Endothelial cell of umbilical vein (primary cell): Measurements from ENCODE around the gene CKAP5. TPM values are rescaled to one million over a fixed set of nuclear protein-coding genes. Genes with fewer than 3 reads are reported as not detected.

Experiments used
- BruUV-seq: library from RNA; stranded (reverse); fragments of 400-500 nt; replicated peaks from 2 replicates; lab custom pipeline; 2021; lab: Mats Ljungman, UMichigan
- CTCF ChIA-PET: fragments of 300-600, 350-600 bp; sonication (Branson Sonifier 250); formaldehyde crosslinking; loops from one replicate; lab custom pipeline; 2021; ENCODE audit warnings: antibody characterized with exemption, inconsistent platforms; lab: Charles Lee
- POLR2A ChIA-PET: fragments of 300-600, 350-600 bp; sonication (Branson Sonifier 250); formaldehyde crosslinking; loops from one replicate; lab custom pipeline; 2021; ENCODE audit warnings: antibody characterized with exemption, inconsistent platforms; lab: Charles Lee
- DNase-seq: peaks from one replicate; pipeline ENCODE4 v3.0.0-alpha.2; 2011; ENCODE audit warnings: low read depth, low spot score
- FAIRE-seq: peaks from 2 replicates; lab custom pipeline; 2011; peaks lifted over from hg19 to GRCh38; lab: Jason Lieb, UNC
- H2AFZ ChIP-seq: 2 replicates; pipeline ENCODE4 v1.6.0; 2012; ENCODE audit warnings: low read depth, low read length, control low read depth, inconsistent platforms
- H3K27ac ChIP-seq: 2 replicates; pipeline ENCODE4 v1.5.1; 2011; ENCODE audit warnings: low read depth, mild to moderate bottlenecking, control low read depth, low read length, moderate library complexity; ENCODE audit not compliant: insufficient read depth
- H3K27me3 ChIP-seq, 2 experiments: 2 replicates each; pipeline versions ENCODE4 v1.6.0 to v1.6.1; 2011; ENCODE audit warnings: low read length in 2 of 2, mixed read lengths in 1 of 2; ENCODE audit not compliant: control insufficient read depth in 2 of 2, insufficient read depth in 2 of 2
- H3K36me3 ChIP-seq, 2 experiments: 2 replicates in 1 of 2; 3 replicates in 1 of 2; pipeline ENCODE4 v1.5.1; 2011; ENCODE audit warnings: low read length in 2 of 2, mild to moderate bottlenecking in 1 of 2, moderate library complexity in 1 of 2; ENCODE audit not compliant: control insufficient read depth in 2 of 2, insufficient read depth in 2 of 2; ENCODE audit errors: extremely low read depth in 1 of 2
- H3K4me1 ChIP-seq: 3 replicates; pipeline ENCODE4 v1.5.1; 2011; ENCODE audit warnings: mild to moderate bottlenecking, low read length; ENCODE audit not compliant: control insufficient read depth, insufficient read depth; ENCODE audit errors: extremely low read depth
- H3K4me2 ChIP-seq: 2 replicates; pipeline ENCODE4 v1.6.1; 2011; ENCODE audit warnings: low read length, control low read depth, mixed read lengths; ENCODE audit not compliant: insufficient read depth
- H3K4me3 ChIP-seq, 3 experiments: fragments of 200-600 bp in 1 of 3; sonication (generic), shearing (Covaris generic) in 1 of 3; replicated peaks in 1 of 3; 2 replicates each; pipeline ENCODE4 v1.5.1; 2011 to 2016; ENCODE audit warnings: control low read depth in 3 of 3, low read length in 3 of 3, mild to moderate bottlenecking in 2 of 3, inconsistent platforms in 1 of 3, low read depth in 1 of 3, moderate library complexity in 1 of 3; ENCODE audit not compliant: insufficient read depth in 1 of 3
- H3K79me2 ChIP-seq: 2 replicates; pipeline ENCODE4 v1.6.0; 2012; ENCODE audit warnings: low read length, inconsistent platforms; ENCODE audit not compliant: control insufficient read depth, insufficient read depth
- H3K9ac ChIP-seq: replicated peaks from 2 replicates; pipeline ENCODE3; 2011; ENCODE audit warnings: low read length, control low read depth; ENCODE audit not compliant: insufficient read depth; ENCODE audit errors: extremely low read depth
- H3K9me1 ChIP-seq: replicated peaks from 3 replicates; pipeline ENCODE4 v1.6.0; 2011; ENCODE audit warnings: mild to moderate bottlenecking, low read length; ENCODE audit not compliant: control insufficient read depth, insufficient read depth; ENCODE audit errors: extremely low read depth
- H3K9me3 ChIP-seq: replicated peaks from 2 replicates; pipeline ENCODE4 v1.5.1; 2012; ENCODE audit warnings: low read length, inconsistent platforms; ENCODE audit not compliant: control insufficient read depth, insufficient read depth
- H4K20me1 ChIP-seq: replicated peaks from 2 replicates; pipeline ENCODE3; 2011; ENCODE audit warnings: mild to moderate bottlenecking, low read length; ENCODE audit not compliant: control insufficient read depth, insufficient read depth; ENCODE audit errors: extremely low read depth
- CTCF ChIP-seq, 2 donors: IDR thresholded peaks; 1 replicate in 1 of 2; 2 replicates in 1 of 2; pipeline ENCODE4 v1.5.1; 2011; ENCODE audit warnings: low read length in 2 of 2, mild to moderate bottlenecking in 2 of 2, moderate library complexity in 2 of 2, control low read depth in 1 of 2, inconsistent platforms in 1 of 2, low read depth in 1 of 2; ENCODE audit not compliant: insufficient read depth in 1 of 2; ENCODE audit errors: extremely low read depth in 1 of 2
- EZH2 ChIP-seq: IDR thresholded peaks from 2 replicates; pipeline ENCODE4 v1.6.1; 2012; ENCODE audit warnings: borderline replicate concordance, low read depth, mild to moderate bottlenecking, moderate library complexity, low read length, inconsistent platforms; ENCODE audit not compliant: severe bottlenecking
- FOS ChIP-seq: IDR thresholded peaks from 2 replicates; pipeline ENCODE4 v1.6.1; 2011; ENCODE audit warnings: mild to moderate bottlenecking, low read length, moderate library complexity, borderline replicate concordance; ENCODE audit not compliant: insufficient read depth
- GATA2 ChIP-seq: IDR thresholded peaks from 2 replicates; pipeline ENCODE4 v1.7.0; 2011; ENCODE audit warnings: low read depth, mild to moderate bottlenecking, moderate library complexity, mixed read lengths, low read length; ENCODE audit not compliant: insufficient read length, insufficient read depth
- JUN ChIP-seq: IDR thresholded peaks from 2 replicates; pipeline ENCODE4 v1.6.1; 2011; ENCODE audit warnings: borderline replicate concordance, low read depth; ENCODE audit not compliant: insufficient read length, insufficient read depth
- MAX ChIP-seq: IDR thresholded peaks from 2 replicates; pipeline ENCODE4 v1.6.1; 2011; ENCODE audit not compliant: insufficient read depth, insufficient read length
- MYC ChIP-seq: IDR thresholded peaks from one replicate; pipeline ENCODE4 v1.6.1; 2011; ENCODE audit warnings: mild to moderate bottlenecking, low read depth, low read length
- dilution Hi-C: fragments of 300-500 bp; cut with MboI; formaldehyde crosslinking; loops from one replicate; pipeline ENCODE4 v1.15.0; 2019; ENCODE audit warnings: low sequenced_read_pairs; ENCODE audit not compliant: extremely low pct_ligation_motif_present
- intact Hi-C: fragments of 100-400 bp; cut with micrococcal nuclease; formaldehyde crosslinking; loops from one replicate; pipeline ENCODE4 v1.10.0; 2022
- polyA plus RNA-seq, 4 experiments: library from polyadenylated mRNA; depleted of rRNA in 3 of 4; stranded (reverse) in 3 of 4; unstranded in 1 of 4; fragments of >200 nt; gene quantifications; 2 replicates each; pipeline versions ENCODE4 v1.2.1 to v1.2.3, GENCODE V29; 2011 to 2012; ENCODE audit warnings: missing spikeins in 1 of 4
- total RNA-seq: library from RNA; stranded (reverse); gene quantifications from 2 replicates; pipeline ENCODE4 v1.2.3, GENCODE V29; 2021

CKAP5 gene
- total and polyA plus RNA-seq, 2 donors (not counting 3 experiments of a cell fraction or from before 2014, with no cell fraction given): 47.4 to 138 TPM

- intact Hi-C loops (no loop called here), dilution Hi-C loops (no loop called here)
- Histone ChIP-seq H3K9me3 (no peaks in the 10 kb centered on the region), H3K9me1 (no peaks in the 10 kb centered on the region), H2AFZ (no peak overlapping the region), H3K36me3 (no peaks in the 10 kb centered on the region), H3K27ac (no peak overlapping the region), H4K20me1 (no peaks in the 10 kb centered on the region), H3K4me3 (no peak overlapping the region), H3K27me3 (no peaks in the 10 kb centered on the region), H3K79me2 (no peaks in the 10 kb centered on the region), H3K4me1 (no peaks in the 10 kb centered on the region), H3K4me2 (no peak overlapping the region), H3K9ac (no peak overlapping the region)
- no TSS peak for BruUV-seq
- DNase-seq: no peak
- no peak for FAIRE-seq
- TF ChIP-seq FOS (no peak), MYC (no peak)
- ChIA-PET POLR2A (no interaction called here), CTCF (interaction anchor here (0.7 to 5.5 kb wide), 6 partner anchors 11 to 469 kb away, joined by 3 to 76 read pairs (median 3); no protein-coding TSS in a partner anchor)
Measured at GRCh38 chr11:46886211-46886610, 40.1 kb upstream of the CKAP5 start.

- Histone ChIP-seq H3K4me3 (no peak overlapping the region), H3K36me3 (no peaks in the 10 kb centered on the region), H3K9ac (no peak overlapping the region), H4K20me1 (no peaks in the 10 kb centered on the region), H3K4me2 (no peak overlapping the region), H3K9me1 (no peaks in the 10 kb centered on the region), H2AFZ (no peak overlapping the region), H3K27ac (no peak overlapping the region), H3K9me3 (no peaks in the 10 kb centered on the region), H3K4me1 (no peaks in the 10 kb centered on the region), H3K79me2 (no peaks in the 10 kb centered on the region), H3K27me3 (no peaks in the 10 kb centered on the region)
- TF ChIP-seq GATA2 (no peak), MAX (no peak), FOS (no peak), EZH2 (no peak), JUN (no peak), MYC (no peak), CTCF (IDR thresholded peaks at IDR 0.05; ENCODE audit: extremely low read depth in 1 of 2, insufficient read depth in 1 of 2, low read depth in 1 of 2, low read length in 2 of 2) (no peak)
- no peak for DNase-seq
- dilution Hi-C loops: no loop called here
- intact Hi-C loops: no loop called here
- BruUV-seq: no TSS peak
- FAIRE-seq: no peak
- POLR2A ChIA-PET: no interaction called here
- CTCF ChIA-PET: interaction anchor here (1.8 kb wide), 1 partner anchor 18 kb away, joined by 4 read pairs; no protein-coding TSS in a partner anchor
Measured at GRCh38 chr11:46879056-46879585, 33.0 kb upstream of the CKAP5 start.
